Ovary (tissue), 3 donors: ENCODE data around the gene LZTS3.

Experiments used
- POLR2A ChIP-seq: fragments of 450-650 bp; IDR thresholded peaks from one replicate; pipeline ENCODE4 v1.6.1; 2017; ENCODE audit warnings: antibody characterized with exemption, mild to moderate bottlenecking, moderate library complexity
- TF ChIP-seq, protein P1 (sequence below), 3 donors: fragments of 450-650 bp in 2 of 3; fragments of 200-600 bp in 1 of 3; IDR thresholded peaks; one replicate each; pipeline versions ENCODE4 v1.5.1 to v1.8.0; 2016 to 2022; ENCODE audit warnings: antibody characterized with exemption in 3 of 3, mild to moderate bottlenecking in 1 of 3
- donor health status: DM: no; HTN: no; CAD: no.

DNA sequence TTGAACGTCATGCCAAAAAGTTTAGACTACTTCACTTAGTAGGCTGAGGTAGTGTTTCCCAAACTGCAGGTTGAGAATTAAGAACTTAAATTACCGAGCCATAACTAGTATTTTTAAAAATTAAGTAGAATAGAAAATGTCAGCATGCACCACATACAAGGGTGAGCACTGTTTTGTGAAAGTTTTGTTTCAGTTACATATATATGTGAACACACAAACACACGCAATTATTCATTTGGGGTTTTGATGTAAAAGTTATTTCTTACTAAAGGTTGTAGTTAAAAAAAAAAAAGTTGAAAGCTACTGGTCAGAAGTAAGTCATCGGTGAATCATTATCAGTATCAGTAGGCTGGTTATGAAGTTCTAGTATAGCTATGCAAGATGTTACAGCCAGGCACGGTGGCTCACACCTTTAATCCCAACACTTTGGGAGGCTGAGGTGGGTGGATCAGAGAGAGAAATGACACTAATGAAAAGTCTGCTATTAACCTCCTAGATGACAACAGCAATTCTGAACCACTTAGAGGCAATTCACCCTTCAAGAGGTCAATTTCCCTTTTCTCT is 37.8 kb downstream of the LZTS3 start:
- TF ChIP-seq, protein P1, sequence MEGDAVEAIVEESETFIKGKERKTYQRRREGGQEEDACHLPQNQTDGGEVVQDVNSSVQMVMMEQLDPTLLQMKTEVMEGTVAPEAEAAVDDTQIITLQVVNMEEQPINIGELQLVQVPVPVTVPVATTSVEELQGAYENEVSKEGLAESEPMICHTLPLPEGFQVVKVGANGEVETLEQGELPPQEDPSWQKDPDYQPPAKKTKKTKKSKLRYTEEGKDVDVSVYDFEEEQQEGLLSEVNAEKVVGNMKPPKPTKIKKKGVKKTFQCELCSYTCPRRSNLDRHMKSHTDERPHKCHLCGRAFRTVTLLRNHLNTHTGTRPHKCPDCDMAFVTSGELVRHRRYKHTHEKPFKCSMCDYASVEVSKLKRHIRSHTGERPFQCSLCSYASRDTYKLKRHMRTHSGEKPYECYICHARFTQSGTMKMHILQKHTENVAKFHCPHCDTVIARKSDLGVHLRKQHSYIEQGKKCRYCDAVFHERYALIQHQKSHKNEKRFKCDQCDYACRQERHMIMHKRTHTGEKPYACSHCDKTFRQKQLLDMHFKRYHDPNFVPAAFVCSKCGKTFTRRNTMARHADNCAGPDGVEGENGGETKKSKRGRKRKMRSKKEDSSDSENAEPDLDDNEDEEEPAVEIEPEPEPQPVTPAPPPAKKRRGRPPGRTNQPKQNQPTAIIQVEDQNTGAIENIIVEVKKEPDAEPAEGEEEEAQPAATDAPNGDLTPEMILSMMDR (IDR thresholded peaks at IDR 0.05), result no peak
- TF ChIP-seq POLR2A, result no peak
